SK-N-MC (cell line): Measurements from ENCODE around the gene DNAAF1.

Experiments
- DNase-seq: peaks from one replicate; pipeline ENCODE4 v3.0.0-alpha.2; 2011; ENCODE audit warnings: low read depth, low spot score
- H3K27ac ChIP-seq: fragments of 200-600 bp; sonication (generic); 2 replicates; pipeline ENCODE4 v1.5.1; 2016; ENCODE audit warnings: mixed run types
- H3K36me3 ChIP-seq: fragments of 200-600 bp; sonication (generic); 2 replicates; pipeline ENCODE4 v1.6.1; 2017; ENCODE audit warnings: antibody characterized with exemption, low read length, mixed read lengths; ENCODE audit not compliant: insufficient read depth
- H3K4me3 ChIP-seq: fragments of 200-600 bp; sonication (generic); 2 replicates; pipeline ENCODE4 v1.5.1; 2016
- H3K9ac ChIP-seq: fragments of 200-600 bp; sonication (generic); 2 replicates; pipeline ENCODE4 v1.8.0; 2017; ENCODE audit warnings: mixed run types, mixed read lengths; ENCODE audit not compliant: insufficient read length
- H3K9me3 ChIP-seq: fragments of 200-600 bp; sonication (generic); 2 replicates; pipeline ENCODE4 v1.6.1; 2017; ENCODE audit warnings: low read depth, mild to moderate bottlenecking, antibody characterized with exemption, low read length, moderate library complexity, mixed read lengths
- EZH2 ChIP-seq: fragments of 200-600 bp; sonication (generic); IDR thresholded peaks from one replicate; pipeline ENCODE4 v1.6.1; 2017; ENCODE audit warnings: antibody characterized with exemption
- FOXP2 ChIP-seq: optimal IDR thresholded peaks from 2 replicates; pipeline ENCODE3; 2011; ENCODE audit warnings: mild to moderate bottlenecking, moderate library complexity; ENCODE audit not compliant: insufficient read depth; ENCODE audit errors: extremely low read length, control extremely low read depth
- POLR2AphosphoS5 ChIP-seq: IDR thresholded peaks from 2 replicates; pipeline ENCODE4 v1.6.1; 2012; ENCODE audit warnings: mild to moderate bottlenecking, low read depth, low read length, borderline replicate concordance

Gene DNAAF1

GRCh38 chr16:84137769-84138357 is 7.2 kb upstream of the DNAAF1 start:
- no peak for TF ChIP-seq EZH2
- TF ChIP-seq POLR2AphosphoS5: no peak
- TF ChIP-seq FOXP2: no peak
- Histone ChIP-seq H3K9ac (no peak overlapping the region), H3K36me3 (no peaks in the 10 kb centered on the region), H3K9me3 (no peaks in the 10 kb centered on the region), H3K4me3 (no peak overlapping the region), H3K27ac (no peak overlapping the region)
- no peak for DNase-seq

DNA sequence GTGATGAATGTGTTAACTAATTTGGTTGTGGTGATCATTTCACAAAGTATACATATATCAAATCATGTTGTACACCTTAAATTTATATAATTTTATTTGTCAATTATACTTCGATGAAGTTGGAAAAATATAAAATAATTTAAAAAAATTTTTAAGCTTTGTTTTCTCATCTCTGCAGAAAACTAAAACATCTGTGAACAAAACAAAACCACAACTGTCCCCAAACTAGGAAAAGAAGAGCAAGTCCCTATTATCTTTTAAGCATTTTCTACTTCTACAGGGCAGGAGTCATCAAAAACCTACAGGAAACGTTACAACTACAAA is 6.6 kb upstream of the DNAAF1 start:
- no peak overlapping the region for H3K9ac ChIP-seq
- no peaks in the 10 kb centered on the region for H3K36me3 ChIP-seq
- no peaks in the 10 kb centered on the region for H3K9me3 ChIP-seq
- no peak for TF ChIP-seq FOXP2
- no peak for TF ChIP-seq EZH2
- no peak for TF ChIP-seq POLR2AphosphoS5
- no peak overlapping the region for H3K27ac ChIP-seq
- H3K4me3 ChIP-seq: no peak overlapping the region
- no peak for DNase-seq

- H3K9me3 ChIP-seq: no peaks in the 10 kb centered on the region
- no peak overlapping the region for H3K27ac ChIP-seq
- TF ChIP-seq POLR2AphosphoS5 (no peak), EZH2 (no peak), FOXP2 (no peak)
- no peaks in the 10 kb centered on the region for H3K36me3 ChIP-seq
- no peak overlapping the region for H3K4me3 ChIP-seq
- no peak overlapping the region for H3K9ac ChIP-seq
- DNase-seq: no peak
Observed at GRCh38 chr16:84138824-84139627, 6.1 kb upstream of the DNAAF1 start.

DNA sequence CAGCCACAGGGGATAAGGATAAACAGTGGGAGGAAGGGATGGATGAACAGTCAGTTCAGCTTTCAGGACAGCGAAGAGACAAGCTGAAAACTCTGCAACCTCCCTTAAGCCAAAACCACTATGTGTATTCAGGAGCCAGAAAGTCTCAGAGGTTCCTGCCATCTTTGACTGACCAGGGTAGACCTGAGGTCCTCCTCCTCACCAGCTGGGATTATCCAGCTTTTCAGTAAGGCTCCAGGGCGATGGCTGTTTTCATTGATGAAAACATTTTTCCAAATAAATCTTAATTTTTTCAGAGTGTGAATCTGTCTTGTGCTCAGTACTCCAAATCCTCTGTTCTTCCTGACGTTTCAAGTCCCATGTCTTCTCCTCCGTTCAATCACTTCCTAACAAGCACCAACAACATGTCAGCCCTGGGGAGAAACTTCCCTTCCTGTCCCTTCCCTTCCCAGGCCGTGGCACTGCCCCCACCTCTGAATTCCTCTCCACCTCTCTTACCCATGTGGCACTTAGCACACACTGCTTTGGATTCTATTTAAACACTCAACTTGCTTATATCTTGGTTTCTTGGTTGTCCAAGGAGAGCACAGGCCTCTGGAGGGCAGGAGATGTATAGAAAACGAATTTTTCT is 5.4 kb upstream of the DNAAF1 start:
- no peak overlapping the region for H3K4me3 ChIP-seq

DNA sequence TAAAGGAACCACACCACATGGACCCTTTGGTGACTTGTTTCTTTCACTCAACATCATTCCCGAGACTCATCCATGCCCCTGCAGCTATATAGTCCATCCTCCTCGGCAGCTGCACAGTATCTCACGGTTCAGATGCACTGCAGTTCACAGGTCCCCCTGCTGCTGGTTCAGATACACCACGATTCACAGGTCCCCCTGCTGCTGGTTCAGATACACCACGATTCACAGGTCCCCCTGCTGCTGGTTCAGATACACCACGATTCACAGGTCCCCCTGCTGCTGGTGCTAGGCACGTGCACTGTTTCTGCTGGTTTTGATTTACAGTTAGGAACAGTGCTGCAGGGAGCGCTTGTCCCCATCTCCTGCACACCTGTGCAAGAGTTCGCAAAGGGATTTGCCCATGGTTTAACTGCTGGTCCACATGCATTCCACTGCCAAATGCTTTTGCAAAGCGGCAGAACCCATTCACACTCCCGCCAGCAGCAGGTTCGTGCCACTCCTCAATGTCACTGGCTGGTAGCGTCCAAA is 3.9 kb upstream of the DNAAF1 start:
- H3K27ac ChIP-seq: no peak overlapping the region
- H3K9me3 ChIP-seq: no peaks in the 10 kb centered on the region
- DNase-seq: no peak
- H3K9ac ChIP-seq: no peak overlapping the region
- H3K36me3 ChIP-seq: no peaks in the 10 kb centered on the region
- TF ChIP-seq EZH2 (no peak), FOXP2 (no peak), POLR2AphosphoS5 (no peak)
- no peak overlapping the region for H3K4me3 ChIP-seq

More for the DNA sequence above, 5.4 kb upstream of the DNAAF1 start:
- Histone ChIP-seq H3K9ac (no peak overlapping the region), H3K27ac (no peak overlapping the region), H3K36me3 (no peaks in the 10 kb centered on the region), H3K9me3 (no peaks in the 10 kb centered on the region)
- DNase-seq: no peak
- TF ChIP-seq FOXP2 (no peak), EZH2 (no peak), POLR2AphosphoS5 (no peak)

DNA sequence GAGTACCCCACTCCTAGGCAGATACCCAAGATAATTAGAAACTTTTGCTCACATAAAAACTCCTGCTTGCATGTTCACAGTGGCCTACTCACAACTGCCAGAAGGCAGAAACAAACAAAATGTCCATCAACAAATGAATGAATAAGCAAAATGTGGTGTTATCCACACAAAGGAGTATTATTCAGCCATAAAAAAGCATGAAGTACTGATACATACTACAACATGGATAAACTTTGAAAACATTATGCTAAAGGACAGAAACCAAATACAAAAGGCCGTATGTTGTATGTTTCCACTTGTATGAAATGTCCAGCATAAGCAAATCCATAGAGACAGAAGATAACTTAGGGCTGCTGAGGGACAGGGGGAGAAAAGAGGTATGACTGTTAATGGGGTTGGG is 2.0 kb upstream of the DNAAF1 start:
- no peak overlapping the region for H3K27ac ChIP-seq
- TF ChIP-seq POLR2AphosphoS5 (no peak), EZH2 (no peak), FOXP2 (no peak)
- H3K36me3 ChIP-seq: no peaks in the 10 kb centered on the region
- H3K9ac ChIP-seq: no peak overlapping the region
- no peak overlapping the region for H3K4me3 ChIP-seq
- DNase-seq: no peak
- H3K9me3 ChIP-seq: no peaks in the 10 kb centered on the region

- no peak for TF ChIP-seq POLR2AphosphoS5
- no peak for TF ChIP-seq EZH2
- no peak for TF ChIP-seq FOXP2
- H3K4me3 ChIP-seq: peak overlapping the region; percentile 79
- H3K9me3 ChIP-seq: no peaks in the 10 kb centered on the region
- H3K9ac ChIP-seq: no peak overlapping the region
- DNase-seq: no peak
- no peaks in the 10 kb centered on the region for H3K36me3 ChIP-seq
- H3K27ac ChIP-seq: no peak overlapping the region
Observed at GRCh38 chr16:84143784-84144199, 1.3 kb upstream of the DNAAF1 start.

DNA sequence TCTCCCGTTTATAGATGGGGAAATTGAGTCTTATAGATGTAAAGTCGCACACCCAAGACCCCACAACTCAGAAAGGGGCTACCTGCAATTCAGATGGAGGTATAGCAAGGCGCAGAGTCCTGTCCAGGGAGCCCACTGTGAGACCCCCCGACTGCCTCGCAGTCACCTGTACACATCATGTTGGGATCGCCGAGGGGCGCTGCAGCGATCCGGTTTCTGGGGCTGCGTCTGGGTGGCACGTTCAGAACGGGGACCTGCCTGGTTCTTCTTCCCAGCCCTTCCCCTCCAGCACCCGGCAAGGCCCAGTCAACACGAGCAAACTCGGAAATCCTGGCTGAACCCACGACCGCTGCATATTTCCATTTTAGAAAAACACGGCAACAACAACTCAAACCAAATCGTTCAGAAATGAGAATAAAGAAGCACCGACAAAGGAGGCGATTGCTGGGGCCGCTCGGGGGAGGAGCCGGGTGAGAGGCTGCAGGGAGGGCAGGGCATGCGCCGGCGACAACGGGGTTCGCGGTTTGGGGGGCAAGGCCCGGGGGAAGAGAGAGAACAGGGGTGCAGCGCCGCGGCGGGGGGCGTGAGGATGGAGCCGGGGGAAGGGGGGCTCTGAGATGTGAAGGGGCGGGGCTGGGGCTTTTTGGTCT is 774 bp upstream of the DNAAF1 start:
- no peaks in the 10 kb centered on the region for H3K9me3 ChIP-seq
- no peaks in the 10 kb centered on the region for H3K36me3 ChIP-seq
- peak overlapping the region; percentile 62 for H3K9ac ChIP-seq
- no peak for DNase-seq
- peak overlapping the region; percentile 79 for H3K4me3 ChIP-seq
- TF ChIP-seq POLR2AphosphoS5 (no peak), EZH2 (no peak), FOXP2 (no peak)
- H3K27ac ChIP-seq: no peak overlapping the region
